ENCODE data around the gene THBD.
"Not testable (repeated sequence)": the region's sequence is repeated elsewhere in the genome, so short reads cannot be mapped to it uniquely, and the experiment has no call there.

Gene THBD

GRCh38 chr20:23028392-23028791 lies 21.1 kb downstream of the THBD start:
- no peak for TF ChIP-seq CTCF (IDR thresholded peaks at IDR 0.05)
- Histone ChIP-seq H3K9me3 (no peaks in the 10 kb centered on the region), H3K36me3 (no peaks in the 10 kb centered on the region), H3K27me3 (no peaks in the 10 kb centered on the region), H3K4me3 (ENCODE audit: low read depth in 1 of 2, low read length in 1 of 2) (peak overlapping the region; percentile 6 to 56), H3K4me1 (ENCODE audit: control insufficient read depth in 1 of 2, insufficient read depth in 1 of 2, low read depth in 1 of 2, low read length in 1 of 2) (peaks cover 68 to 79% of the 10 kb centered on the region in 2 experiments), H3K27ac (peak overlapping the region; percentile 96)

- Histone ChIP-seq H3K9me3 (no peaks in the 10 kb centered on the region), H3K36me3 (no peaks in the 10 kb centered on the region), H3K4me1 (ENCODE audit: control insufficient read depth in 1 of 2, insufficient read depth in 1 of 2, low read depth in 1 of 2, low read length in 1 of 2) (peaks cover 65 to 73% of the 10 kb centered on the region in 2 experiments), H3K4me3 (ENCODE audit: low read depth in 1 of 2, low read length in 1 of 2) (peak overlapping the region; percentile 46 to 56), H3K27me3 (no peaks in the 10 kb centered on the region), H3K27ac (peak overlapping the region; percentile 96)
- TF ChIP-seq CTCF (IDR thresholded peaks at IDR 0.05) = no peak
Observed at GRCh38 chr20:23027721-23028120, 21.8 kb downstream of the THBD start.

GRCh38 chr20:23025503-23025902 lies 24.0 kb downstream of the THBD start:
- peak overlapping the region; percentile 96 for H3K27ac ChIP-seq
- not testable (repeated sequence) for H3K9me3 ChIP-seq, H3K27me3 ChIP-seq, H3K36me3 ChIP-seq
- H3K4me1 ChIP-seq (ENCODE audit: control insufficient read depth in 1 of 2, insufficient read depth in 1 of 2, low read depth in 1 of 2, low read length in 1 of 2) = peaks cover 62 to 66% of the 10 kb centered on the region in 2 experiments
- peak overlapping the region; percentile 6 to 56 for H3K4me3 ChIP-seq (ENCODE audit: low read depth in 1 of 2, low read length in 1 of 2)

GRCh38 chr20:23024701-23025100 lies 24.8 kb downstream of the THBD start:
- H3K36me3 ChIP-seq = no peaks in the 10 kb centered on the region
- TF ChIP-seq CTCF (IDR thresholded peaks at IDR 0.05) = no peak

GRCh38 chr20:23023621-23024177 lies 25.8 kb downstream of the THBD start:
- Histone ChIP-seq H3K9me3 (no peaks in the 10 kb centered on the region), H3K27ac (peak overlapping the region; percentile 96), H3K27me3 (no peaks in the 10 kb centered on the region), H3K4me1 (ENCODE audit: control insufficient read depth in 1 of 2, insufficient read depth in 1 of 2, low read depth in 1 of 2, low read length in 1 of 2) (peaks cover 52 to 53% of the 10 kb centered on the region in 2 experiments), H3K4me3 (ENCODE audit: low read depth in 1 of 2, low read length in 1 of 2) (no peak overlapping the region), H3K36me3 (no peaks in the 10 kb centered on the region)
- no peak for TF ChIP-seq CTCF (IDR thresholded peaks at IDR 0.05)

More at GRCh38 chr20:23024701-23025100, 24.8 kb downstream of the THBD start:
- Histone ChIP-seq H3K4me3 (ENCODE audit: low read depth in 1 of 2, low read length in 1 of 2) (peak overlapping the region; percentile 0 to 6), H3K9me3 (no peaks in the 10 kb centered on the region), H3K27me3 (no peaks in the 10 kb centered on the region), H3K4me1 (ENCODE audit: control insufficient read depth in 1 of 2, insufficient read depth in 1 of 2, low read depth in 1 of 2, low read length in 1 of 2) (peaks cover 62 to 63% of the 10 kb centered on the region in 2 experiments), H3K27ac (peak overlapping the region; percentile 96)

- Histone ChIP-seq H3K36me3 (no peaks in the 10 kb centered on the region), H3K9me3 (no peaks in the 10 kb centered on the region), H3K27me3 (no peaks in the 10 kb centered on the region), H3K4me1 (ENCODE audit: control insufficient read depth in 1 of 2, insufficient read depth in 1 of 2, low read depth in 1 of 2, low read length in 1 of 2) (peaks cover 44 to 45% of the 10 kb centered on the region in 2 experiments), H3K4me3 (ENCODE audit: low read depth in 1 of 2, low read length in 1 of 2) (no peak overlapping the region), H3K27ac (peak overlapping the region; percentile 96)
- no peak for TF ChIP-seq CTCF (IDR thresholded peaks at IDR 0.05)
Observed at GRCh38 chr20:23022849-23023248, 26.6 kb downstream of the THBD start.

Data from neutrophil (primary cell).